ENCODE results near the gene NUP37.
"Not testable (repeated sequence)": the region's sequence is repeated elsewhere in the genome, so short reads cannot be mapped to it uniquely, and the experiment has no call there.

NUP37 gene

DNA sequence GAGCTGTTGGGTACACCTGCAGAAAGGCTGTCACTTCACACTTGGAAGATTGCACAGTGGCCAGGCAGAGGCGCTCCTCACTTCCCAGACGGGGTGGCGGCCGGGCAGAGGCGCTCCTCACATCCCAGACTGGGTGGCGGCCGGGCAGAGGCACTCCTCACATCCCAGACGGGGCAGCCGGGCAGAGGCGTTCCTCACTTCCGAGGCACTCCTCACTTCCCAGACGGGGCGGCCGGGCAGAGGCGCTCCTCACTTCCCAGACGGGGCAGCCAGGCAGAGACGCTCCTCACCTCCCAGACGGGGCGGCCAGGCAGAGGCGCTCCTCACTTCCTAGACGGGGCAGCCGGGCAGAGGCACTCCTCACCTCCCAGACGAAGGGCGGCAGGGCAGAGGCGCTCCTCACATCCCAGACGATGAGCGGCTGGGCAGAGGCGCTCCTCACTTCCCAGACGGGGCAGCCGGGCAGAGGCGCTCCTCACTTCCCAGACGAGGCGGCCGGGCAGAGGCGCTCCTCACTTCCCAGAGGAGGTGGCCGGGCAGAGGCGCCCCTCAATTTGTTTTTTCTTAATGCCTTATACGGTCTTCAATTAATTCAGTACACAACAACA, 30.6 kb downstream of the NUP37 start:
- DNase-seq: not testable (repeated sequence)

DNA sequence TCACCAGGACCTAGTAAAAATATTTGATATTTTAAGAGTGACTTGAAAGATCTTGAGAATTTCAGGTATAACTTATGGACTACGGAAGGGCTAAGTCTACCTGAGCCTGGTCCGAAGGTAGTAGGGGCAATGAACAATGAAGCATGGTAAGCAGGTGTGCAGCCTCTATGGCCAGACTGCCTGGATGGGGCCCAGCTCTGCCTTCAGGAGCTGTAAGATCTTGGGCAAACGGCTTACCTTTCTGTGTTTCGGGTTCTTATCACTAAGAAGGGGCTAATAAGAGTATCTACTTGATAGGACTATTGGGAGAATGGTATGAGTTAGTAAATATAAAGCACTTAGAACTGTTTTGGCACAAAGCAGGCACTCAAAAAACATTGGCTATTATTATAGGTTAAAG, 39.1 kb downstream of the NUP37 start:
- DNase-seq: no peak

DNA sequence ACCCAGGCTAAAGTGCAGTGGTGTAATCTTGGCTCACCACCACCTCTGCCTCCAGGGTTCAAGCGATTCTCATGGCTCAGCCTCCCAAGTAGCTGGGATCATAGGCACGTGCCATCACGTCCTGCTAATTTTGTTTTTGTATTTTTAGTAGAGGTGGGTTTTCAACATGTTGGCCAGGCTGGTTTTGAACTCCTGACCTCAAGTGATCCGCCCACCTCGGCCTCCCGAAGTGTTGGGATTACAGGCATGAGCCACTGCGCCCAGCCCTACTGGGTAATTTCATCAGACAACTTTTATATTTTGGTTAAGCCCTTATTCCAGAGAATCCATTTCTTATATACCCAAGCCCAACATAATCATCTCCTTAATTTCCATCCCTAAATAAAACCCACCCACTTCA, 47.8 kb downstream of the NUP37 start:
- DNase-seq: not testable (repeated sequence)

DNA sequence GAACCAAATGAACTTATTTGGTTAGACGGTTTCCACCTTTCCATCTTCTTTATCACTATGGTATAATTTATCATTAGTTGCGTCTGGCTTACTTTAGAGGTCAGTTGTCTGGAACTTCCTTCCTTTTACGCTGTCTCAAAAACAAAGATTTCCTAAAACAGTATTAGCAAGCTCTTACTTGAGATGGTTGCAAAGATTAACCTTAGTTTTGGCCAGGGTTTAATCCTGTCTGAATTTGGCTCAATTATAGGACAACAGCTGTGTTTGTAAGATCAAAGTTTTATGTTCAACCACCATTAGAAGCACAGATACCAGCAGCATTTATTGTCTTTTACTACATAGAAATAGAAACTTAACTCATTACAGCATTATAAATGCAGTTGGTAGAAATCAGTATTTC, 50.2 kb downstream of the NUP37 start:
- DNase-seq: no peak

GRCh38 chr12:102067574-102068258, 52.2 kb downstream of the NUP37 start:
- no peak for DNase-seq

DNA sequence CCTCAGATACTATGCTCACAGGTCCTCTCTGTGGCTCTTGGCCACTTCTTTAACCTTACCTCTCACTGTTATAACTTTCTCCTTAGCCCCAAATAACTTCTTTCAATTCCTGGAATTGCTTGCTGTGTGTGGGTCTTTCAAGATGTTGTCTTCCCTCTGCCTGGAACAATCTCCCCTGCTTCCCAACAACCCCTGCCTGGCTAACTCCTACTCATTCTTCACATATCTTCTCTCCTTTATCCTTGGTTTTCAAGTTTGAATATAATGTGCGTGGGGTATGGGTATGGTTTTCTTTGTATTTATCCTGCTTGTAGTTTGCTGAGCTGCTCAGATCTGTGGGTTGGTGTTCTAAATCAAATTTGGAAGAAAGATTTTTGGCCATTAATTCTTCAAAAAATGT, 55.4 kb downstream of the NUP37 start:
- DNase-seq: no peak

- no peak for DNase-seq
These were observed 56.8 kb downstream of the NUP37 start for GRCh38 chr12:102063069-102063468.

GRCh38 chr12:102062419-102062806, 57.5 kb downstream of the NUP37 start:
- DNase-seq: no peak

- peak; percentile 92 for DNase-seq
These were observed 58.1 kb downstream of the NUP37 start, which contains the start of gene WASHC3 for GRCh38 chr12:102061560-102062418. Gene WASHC3, minus strand, starts transcription at chr12:102061991. Its CDS starts 29 bp downstream, at chr12:102061962.

- no peak for DNase-seq
These were observed 58.8 kb downstream of the NUP37 start for GRCh38 chr12:102061096-102061559.

DNA sequence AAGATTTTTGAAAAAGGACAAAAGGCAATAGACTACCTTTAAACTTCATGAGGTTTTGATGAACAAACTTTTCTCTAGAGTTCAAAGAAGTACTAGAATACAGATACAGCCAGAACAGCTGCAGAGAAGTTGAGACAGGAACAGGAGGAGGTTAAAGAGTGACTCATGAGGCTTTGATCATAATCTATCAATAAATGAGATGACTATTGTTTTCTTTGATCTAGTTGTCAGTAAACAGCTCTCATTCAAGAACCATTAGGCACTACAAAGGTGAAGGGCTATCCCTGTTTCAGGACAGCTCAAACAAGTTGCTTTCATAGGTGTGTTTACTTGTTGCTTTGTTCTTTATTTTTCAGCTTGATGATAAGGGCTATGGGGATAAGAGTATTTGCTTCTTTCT, 60.6 kb downstream of the NUP37 start:
- no peak for DNase-seq

GRCh38 chr12:102054345-102054744, 65.6 kb downstream of the NUP37 start:
- no peak for DNase-seq

GRCh38 chr12:102053062-102053349, 66.9 kb downstream of the NUP37 start:
- no peak for DNase-seq

GRCh38 chr12:102052192-102053061, 67.5 kb downstream of the NUP37 start:
- no peak for DNase-seq

DNA sequence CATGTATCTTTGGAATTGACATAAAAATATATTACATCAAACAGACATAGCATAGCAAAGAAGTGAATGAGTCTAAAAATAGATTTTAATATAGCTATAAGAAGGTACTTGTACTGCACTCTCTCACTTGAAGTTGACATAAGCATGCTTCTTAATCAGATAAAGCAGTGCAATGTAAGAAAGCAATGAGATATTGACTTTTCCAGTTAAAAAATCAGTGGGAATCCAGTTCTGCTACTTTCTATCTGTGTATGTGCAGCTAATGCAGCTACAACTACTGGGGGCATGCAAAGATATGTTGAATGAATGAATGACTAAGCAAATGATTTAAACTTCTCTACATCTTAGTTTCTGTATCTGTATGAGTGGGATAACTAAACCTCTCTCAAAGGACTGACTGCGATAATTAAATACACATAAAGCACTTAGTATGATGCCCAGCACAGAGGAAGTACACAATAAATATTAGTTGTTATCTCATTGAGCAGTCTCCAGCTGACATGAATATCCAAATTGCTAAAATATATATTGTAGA, 68.4 kb downstream of the NUP37 start:
- no peak for DNase-seq

- DNase-seq: no peak
These were observed 69.1 kb downstream of the NUP37 start for GRCh38 chr12:102050660-102051430.

GRCh38 chr12:102043928-102044327, 76.0 kb downstream of the NUP37 start:
- no peak for DNase-seq

- no peak for DNase-seq
These were observed 85.7 kb downstream of the NUP37 start for GRCh38 chr12:102033991-102034745.

GRCh38 chr12:102031852-102032251, 88.1 kb downstream of the NUP37 start:
- DNase-seq: no peak

- no peak for DNase-seq
These were observed 90.8 kb downstream of the NUP37 start for GRCh38 chr12:102029141-102029540.

- DNase-seq: no peak
These were observed 93.2 kb downstream of the NUP37 start for GRCh38 chr12:102026728-102027127.
